ENCODE measurements around the gene MAML2. TPM values are rescaled to one million over a fixed set of nuclear protein-coding genes. Genes with fewer than 3 reads are reported as not detected.

MAML2 gene
- total RNA-seq, 2 experiments from 2014 or later: 14.7 to 15.5 TPM

GRCh38 chr11:96139691-96140090, 203.3 kb downstream of the MAML2 start:
- no peaks in the 10 kb centered on the region for H3K9me3 Mint-ChIP-seq (ENCODE audit: insufficient read depth)
- DNase-seq (no peak), ATAC-seq (no peak)
- ChIA-PET POLR2A (interaction anchor here (0.8 kb wide), 1 partner anchor 989 kb away, joined by 3 read pairs; no protein-coding TSS in a partner anchor), CTCF (interaction anchor here (0.7 to 1.8 kb wide), 5 partner anchors 11 to 204 kb away, joined by 3 to 4 read pairs (median 3); partner anchors contain the start of gene MAML2)
- peaks cover 44% of the 10 kb centered on the region for H3K4me1 Mint-ChIP-seq (ENCODE audit: low read depth)
- peak overlapping the region; percentile 47 for H3K27ac Mint-ChIP-seq
- H3K27me3 Mint-ChIP-seq (ENCODE audit: low read depth): no peaks in the 10 kb centered on the region
- H3K4me3 Mint-ChIP-seq: peak overlapping the region; percentile 29
- peaks cover 22% of the 10 kb centered on the region for H3K36me3 Mint-ChIP-seq (ENCODE audit: low read depth)

- Mint-ChIP-seq H3K36me3 (ENCODE audit: low read depth) (peaks cover 24% of the 10 kb centered on the region), H3K4me1 (ENCODE audit: low read depth) (peaks cover 46% of the 10 kb centered on the region), H3K27me3 (ENCODE audit: low read depth) (no peaks in the 10 kb centered on the region), H3K27ac (no peak overlapping the region), H3K9me3 (ENCODE audit: insufficient read depth) (no peaks in the 10 kb centered on the region), H3K4me3 (no peak overlapping the region)
- ATAC-seq (no peak), DNase-seq (no peak)
- POLR2A ChIA-PET: interaction anchor here (0.6 kb wide), 1 partner anchor 251 kb away, joined by 3 read pairs; no protein-coding TSS in a partner anchor
- CTCF ChIA-PET: interaction anchor here (0.9 to 2.3 kb wide), 3 partner anchors 18 to 206 kb away, joined by 3 to 10 read pairs (median 4); partner anchors contain the start of gene MAML2
These were observed 205.6 kb downstream of the MAML2 start for GRCh38 chr11:96137373-96137772.

GRCh38 chr11:96136613-96137298, 206.2 kb downstream of the MAML2 start:
- no peaks in the 10 kb centered on the region for H3K9me3 Mint-ChIP-seq (ENCODE audit: insufficient read depth)
- no peak overlapping the region for H3K4me3 Mint-ChIP-seq
- peaks cover 21% of the 10 kb centered on the region for H3K36me3 Mint-ChIP-seq (ENCODE audit: low read depth)
- H3K27ac Mint-ChIP-seq: peak overlapping the region; percentile 3
- peaks cover 46% of the 10 kb centered on the region for H3K4me1 Mint-ChIP-seq (ENCODE audit: low read depth)
- ChIA-PET CTCF (interaction anchor here (0.7 to 2.3 kb wide), 3 partner anchors 10 to 206 kb away, joined by 3 to 10 read pairs (median 4); partner anchors contain the start of gene MAML2), POLR2A (interaction anchor here (0.6 kb wide), 1 partner anchor 252 kb away, joined by 3 read pairs; no protein-coding TSS in a partner anchor)
- no peaks in the 10 kb centered on the region for H3K27me3 Mint-ChIP-seq (ENCODE audit: low read depth)
- ATAC-seq (peak; percentile 22), DNase-seq (no peak)

- ChIA-PET POLR2A (no interaction called here), CTCF (interaction anchor here (1.4 to 1.7 kb wide), 3 partner anchors 43 to 209 kb away, joined by 3 to 4 read pairs (median 4); partner anchors contain the start of gene MAML2)
- DNase-seq: no peak
- ATAC-seq: peak; percentile 35
- Mint-ChIP-seq H3K9me3 (ENCODE audit: insufficient read depth) (no peaks in the 10 kb centered on the region), H3K27ac (no peak overlapping the region), H3K36me3 (ENCODE audit: low read depth) (peaks cover 27% of the 10 kb centered on the region), H3K4me3 (no peak overlapping the region), H3K4me1 (ENCODE audit: low read depth) (peaks cover 37% of the 10 kb centered on the region), H3K27me3 (ENCODE audit: low read depth) (no peaks in the 10 kb centered on the region)
These were observed 208.4 kb downstream of the MAML2 start for GRCh38 chr11:96134602-96135001.

GRCh38 chr11:96132437-96132836, 210.6 kb downstream of the MAML2 start:
- ChIA-PET CTCF (interaction anchor here (0.6 kb wide), 1 partner anchor 96 kb away, joined by 3 read pairs; no protein-coding TSS in a partner anchor), POLR2A (no interaction called here)
- no peak overlapping the region for H3K4me3 Mint-ChIP-seq
- H3K9me3 Mint-ChIP-seq (ENCODE audit: insufficient read depth): no peaks in the 10 kb centered on the region
- no peak for ATAC-seq
- DNase-seq: no peak
- peaks cover 26% of the 10 kb centered on the region for H3K4me1 Mint-ChIP-seq (ENCODE audit: low read depth)
- H3K27ac Mint-ChIP-seq: no peak overlapping the region
- peaks cover 20% of the 10 kb centered on the region for H3K36me3 Mint-ChIP-seq (ENCODE audit: low read depth)
- H3K27me3 Mint-ChIP-seq (ENCODE audit: low read depth): no peaks in the 10 kb centered on the region

- no peak overlapping the region for H3K27ac Mint-ChIP-seq
- H3K36me3 Mint-ChIP-seq (ENCODE audit: low read depth): peaks cover 17% of the 10 kb centered on the region
- H3K4me3 Mint-ChIP-seq: no peak overlapping the region
- H3K27me3 Mint-ChIP-seq (ENCODE audit: low read depth): no peaks in the 10 kb centered on the region
- no peaks in the 10 kb centered on the region for H3K9me3 Mint-ChIP-seq (ENCODE audit: insufficient read depth)
- H3K4me1 Mint-ChIP-seq (ENCODE audit: low read depth): peaks cover 18% of the 10 kb centered on the region
- POLR2A ChIA-PET: no interaction called here
- CTCF ChIA-PET: interaction anchor here (1.1 to 1.4 kb wide), 2 partner anchors 211 to 213 kb away, joined by 3 read pairs; partner anchors contain the start of gene MAML2
- ATAC-seq (no peak), DNase-seq (no peak)
These were observed 212.9 kb downstream of the MAML2 start for GRCh38 chr11:96130061-96130620.

- no peak for ATAC-seq
These were observed 215.4 kb downstream of the MAML2 start for GRCh38 chr11:96127596-96127959.

GRCh38 chr11:96126917-96127595, 215.9 kb downstream of the MAML2 start:
- POLR2A ChIA-PET: no interaction called here
- Mint-ChIP-seq H3K27ac (no peak overlapping the region), H3K27me3 (ENCODE audit: low read depth) (no peaks in the 10 kb centered on the region), H3K4me1 (ENCODE audit: low read depth) (peaks cover 30% of the 10 kb centered on the region), H3K4me3 (no peak overlapping the region), H3K9me3 (ENCODE audit: insufficient read depth) (no peaks in the 10 kb centered on the region), H3K36me3 (ENCODE audit: low read depth) (peaks cover 19% of the 10 kb centered on the region)
- CTCF ChIA-PET: interaction anchor here (1.0 to 2.1 kb wide), 4 partner anchors 13 to 216 kb away, joined by 3 to 5 read pairs (median 4); partner anchors contain the start of gene MAML2
- ATAC-seq (no peak), DNase-seq (no peak)

More at GRCh38 chr11:96127596-96127959, 215.4 kb downstream of the MAML2 start:
- DNase-seq: no peak
- H3K4me3 Mint-ChIP-seq: no peak overlapping the region
- H3K9me3 Mint-ChIP-seq (ENCODE audit: insufficient read depth): no peaks in the 10 kb centered on the region
- peaks cover 30% of the 10 kb centered on the region for H3K4me1 Mint-ChIP-seq (ENCODE audit: low read depth)
- CTCF ChIA-PET: interaction anchor here (1.0 to 2.1 kb wide), 4 partner anchors 13 to 216 kb away, joined by 3 to 5 read pairs (median 4); partner anchors contain the start of gene MAML2
- H3K36me3 Mint-ChIP-seq (ENCODE audit: low read depth): peaks cover 16% of the 10 kb centered on the region
- POLR2A ChIA-PET: no interaction called here
- no peak overlapping the region for H3K27ac Mint-ChIP-seq
- no peaks in the 10 kb centered on the region for H3K27me3 Mint-ChIP-seq (ENCODE audit: low read depth)

- Mint-ChIP-seq H3K27me3 (ENCODE audit: low read depth) (no peaks in the 10 kb centered on the region), H3K27ac (no peak overlapping the region), H3K4me1 (ENCODE audit: low read depth) (peaks cover 30% of the 10 kb centered on the region), H3K4me3 (no peak overlapping the region), H3K36me3 (ENCODE audit: low read depth) (peaks cover 14% of the 10 kb centered on the region), H3K9me3 (ENCODE audit: insufficient read depth) (no peaks in the 10 kb centered on the region)
- ChIA-PET POLR2A (no interaction called here), CTCF (no interaction called here)
- ATAC-seq: no peak
- DNase-seq: no peak
These were observed 217.6 kb downstream of the MAML2 start for GRCh38 chr11:96125400-96125799.

- Mint-ChIP-seq H3K36me3 (ENCODE audit: low read depth) (peaks cover 8% of the 10 kb centered on the region), H3K4me1 (ENCODE audit: low read depth) (peaks cover 28% of the 10 kb centered on the region), H3K4me3 (no peak overlapping the region), H3K27ac (no peak overlapping the region), H3K27me3 (ENCODE audit: low read depth) (no peaks in the 10 kb centered on the region), H3K9me3 (ENCODE audit: insufficient read depth) (no peaks in the 10 kb centered on the region)
- CTCF ChIA-PET: interaction anchor here (0.8 kb wide), 1 partner anchor 115 kb away, joined by 3 read pairs; no protein-coding TSS in a partner anchor
- POLR2A ChIA-PET: no interaction called here
- DNase-seq (no peak), ATAC-seq (peak; percentile 34)
These were observed 218.8 kb downstream of the MAML2 start for GRCh38 chr11:96124155-96124554.

- Mint-ChIP-seq H3K4me3 (no peak overlapping the region), H3K27me3 (ENCODE audit: low read depth) (no peaks in the 10 kb centered on the region), H3K4me1 (ENCODE audit: low read depth) (peaks cover 28% of the 10 kb centered on the region), H3K9me3 (ENCODE audit: insufficient read depth) (no peaks in the 10 kb centered on the region), H3K36me3 (ENCODE audit: low read depth) (peaks cover 8% of the 10 kb centered on the region), H3K27ac (no peak overlapping the region)
- DNase-seq (no peak), ATAC-seq (peak; percentile 24)
- CTCF ChIA-PET: interaction anchor here (0.6 to 0.8 kb wide), 3 partner anchors 16 to 218 kb away, joined by 3 read pairs; no protein-coding TSS in a partner anchor
- POLR2A ChIA-PET: no interaction called here
These were observed 219.7 kb downstream of the MAML2 start for GRCh38 chr11:96123301-96123700.

Data from activated CD8-positive, alpha-beta T cell treated with anti-CD3 and anti-CD28 coated beads, Interleukin-2, amount 10 ng/mL, durations not matched to agents 7 days and 5 days (primary cell).